Stimulated activated CD4-positive, alpha-beta T cell treated with anti-CD3 and anti-CD28 coated beads, Interleukin-1b, Interleukin-23, amount 100 ng/mL, for 48 hours (primary cell): ENCODE measurements around the gene EMB.
A peak's percentile ranks its signal among the peaks of the same experiment; 100 is the strongest.
"Not testable (repeated sequence)": the region's sequence is repeated elsewhere in the genome, so short reads cannot be mapped to it uniquely, and the experiment has no call there.

ENCODE experiments used
- DNase-seq: peaks from one replicate; pipeline ENCODE4 v3.0.0-alpha.2; 2020

Gene EMB, protein sequence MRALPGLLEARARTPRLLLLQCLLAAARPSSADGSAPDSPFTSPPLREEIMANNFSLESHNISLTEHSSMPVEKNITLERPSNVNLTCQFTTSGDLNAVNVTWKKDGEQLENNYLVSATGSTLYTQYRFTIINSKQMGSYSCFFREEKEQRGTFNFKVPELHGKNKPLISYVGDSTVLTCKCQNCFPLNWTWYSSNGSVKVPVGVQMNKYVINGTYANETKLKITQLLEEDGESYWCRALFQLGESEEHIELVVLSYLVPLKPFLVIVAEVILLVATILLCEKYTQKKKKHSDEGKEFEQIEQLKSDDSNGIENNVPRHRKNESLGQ

GRCh38 chr5:50440651-50441492, at the start of gene EMB:
EMB (minus strand) TSS chr5:50441288; CDS start chr5:50441151, 137 bp downstream.
- peak; percentile 85 for DNase-seq

GRCh38 chr5:50489491-50489890, 48.4 kb upstream of the EMB start:
- DNase-seq = not testable (repeated sequence)

DNA sequence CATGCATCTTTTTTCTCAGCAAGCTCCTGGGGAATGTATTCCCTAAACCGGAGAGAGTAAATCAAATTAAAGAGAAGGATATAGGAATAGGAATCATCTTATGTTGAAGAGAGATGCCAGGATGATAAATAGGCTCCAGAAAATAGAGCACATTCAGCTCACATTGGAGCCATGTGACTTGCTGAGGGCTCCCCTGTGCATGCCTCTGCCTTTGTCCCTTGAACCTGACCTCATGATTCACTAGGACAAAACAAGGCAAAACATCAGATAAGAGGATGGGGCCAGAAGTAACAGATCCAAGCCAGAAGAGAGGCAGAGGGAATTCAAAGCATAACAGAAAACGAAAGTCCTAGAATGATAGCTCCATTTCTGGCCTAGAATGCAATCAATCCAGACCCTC, 37.7 kb upstream of the EMB start:
- not testable (repeated sequence) for DNase-seq

DNA sequence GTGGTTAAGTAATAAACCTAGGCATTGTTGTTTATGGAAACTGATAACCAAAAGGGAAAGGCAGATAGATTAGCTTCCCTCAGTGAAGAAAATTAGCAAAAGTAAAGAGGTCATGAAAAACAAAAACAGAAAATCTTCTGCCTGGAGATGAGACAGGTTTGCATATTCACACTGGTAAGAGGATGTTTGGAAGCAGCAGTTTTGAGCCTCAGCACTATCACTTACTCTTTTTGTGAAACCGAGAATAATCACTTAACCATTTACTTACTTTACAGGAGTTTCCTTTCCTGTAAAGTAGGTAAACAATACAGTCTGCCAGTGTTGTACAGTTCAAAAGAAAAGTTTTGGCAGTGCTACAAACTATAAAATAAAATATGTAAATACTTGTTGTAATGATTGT, 35.5 kb upstream of the EMB start:
- no peak for DNase-seq

- not testable (repeated sequence) for DNase-seq
These were observed 23.9 kb upstream of the EMB start for GRCh38 chr5:50465015-50465414.

GRCh38 chr5:50463726-50464125, 22.6 kb upstream of the EMB start:
- no peak for DNase-seq

DNA sequence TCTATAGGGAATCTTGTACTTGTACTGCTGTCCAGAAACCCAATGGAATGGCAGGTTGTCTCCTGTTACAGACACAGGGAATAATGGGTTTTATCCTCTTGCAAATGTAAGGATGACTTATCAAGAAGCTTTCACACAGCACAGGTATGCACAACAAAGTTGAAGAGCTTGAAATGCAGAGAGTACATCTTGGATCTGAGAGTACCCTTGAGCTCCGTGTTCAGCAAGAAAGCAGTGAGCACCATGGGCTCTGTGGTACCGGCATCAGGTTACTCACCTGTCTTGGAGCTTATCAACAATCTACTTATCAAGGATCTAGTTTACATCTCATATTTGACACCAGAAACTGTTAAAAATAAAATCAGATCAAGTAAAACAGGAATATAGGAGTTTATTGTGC, 22.0 kb upstream of the EMB start:
- no peak for DNase-seq

DNA sequence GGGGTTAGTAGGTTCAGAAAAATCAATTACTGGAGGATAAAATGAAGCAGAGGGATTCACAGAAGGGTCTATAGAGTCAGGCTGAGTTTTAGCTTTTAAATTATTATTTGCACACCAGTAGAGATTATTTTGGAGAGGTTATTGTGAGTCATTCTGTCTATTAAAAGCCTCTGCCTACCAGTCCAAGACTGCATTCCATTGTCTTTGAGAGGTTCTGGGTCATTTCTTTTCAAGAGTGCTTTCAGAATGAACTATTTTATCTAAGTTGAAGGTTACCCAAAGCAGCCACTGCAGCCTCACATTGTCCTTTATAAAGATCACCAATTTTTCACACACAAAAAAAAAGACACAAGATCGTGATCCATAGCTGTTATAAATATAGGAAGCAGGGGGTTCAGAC, 21.5 kb upstream of the EMB start:
- DNase-seq = not testable (repeated sequence)

GRCh38 chr5:50458372-50458771, 17.3 kb upstream of the EMB start:
- not testable (repeated sequence) for DNase-seq

GRCh38 chr5:50449241-50449640, 8.2 kb upstream of the EMB start:
- DNase-seq = not testable (repeated sequence)

- DNase-seq = no peak
These were observed 6.9 kb upstream of the EMB start for GRCh38 chr5:50447941-50448340.

- no peak for DNase-seq
These were observed 6.1 kb upstream of the EMB start for GRCh38 chr5:50447228-50447627.

DNA sequence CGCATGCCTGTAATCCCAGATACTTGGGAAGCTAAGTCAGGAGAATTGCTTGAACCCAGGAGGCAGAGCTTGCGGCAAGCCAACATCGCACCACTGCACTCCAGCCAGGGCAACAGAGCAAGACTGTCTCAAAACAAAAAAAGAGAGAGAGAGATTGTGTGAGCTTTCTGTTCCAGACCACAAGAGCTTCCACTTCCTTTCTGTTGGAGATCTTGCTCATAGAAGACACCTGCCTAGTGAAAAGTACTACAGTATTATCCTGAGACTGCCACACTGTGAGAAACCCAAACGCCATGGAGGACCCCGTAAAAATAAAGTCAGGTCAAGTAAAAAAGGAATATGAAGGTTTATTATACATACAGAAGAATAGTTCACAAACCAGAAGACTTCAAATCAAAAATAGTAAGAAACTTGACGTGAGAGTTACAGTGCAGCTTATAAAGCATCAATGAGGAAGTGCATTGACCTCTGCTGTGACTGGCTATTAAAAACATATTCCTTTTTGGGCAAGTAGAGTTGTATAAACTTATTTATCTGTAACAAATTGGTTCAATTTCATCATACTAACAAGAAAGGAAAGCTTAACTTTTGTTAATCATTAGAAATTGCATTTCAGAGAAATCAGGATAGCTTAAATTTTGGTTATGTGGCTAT, 4.3 kb upstream of the EMB start:
- DNase-seq = no peak

- DNase-seq = not testable (repeated sequence)
These were observed 1.8 kb upstream of the EMB start for GRCh38 chr5:50442559-50443539.

DNA sequence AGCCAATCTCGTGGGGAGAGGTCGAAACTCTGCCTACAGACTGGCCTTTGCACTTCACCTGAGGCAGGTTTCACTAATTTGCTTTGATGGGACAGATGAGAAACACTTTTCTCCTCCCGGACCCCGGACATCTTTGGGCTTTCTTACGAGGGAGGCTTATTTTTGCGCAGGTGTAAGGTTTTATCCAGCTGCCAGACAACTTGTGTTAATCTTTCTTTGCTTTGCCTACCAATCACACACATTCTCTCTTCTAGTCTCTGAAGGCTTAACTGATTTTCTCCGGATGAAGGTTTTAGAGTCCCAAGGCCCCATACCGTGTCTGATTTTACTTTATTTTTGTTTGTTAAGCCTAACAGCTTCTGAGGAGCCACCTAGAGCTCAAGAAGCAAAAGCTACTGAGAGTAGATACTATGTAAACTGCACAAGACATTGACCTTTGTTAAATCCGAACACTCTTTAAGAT, 436 bp upstream of the EMB start:
- no peak for DNase-seq

GRCh38 chr5:50439221-50439620, 1.9 kb downstream of the EMB start:
- no peak for DNase-seq

DNA sequence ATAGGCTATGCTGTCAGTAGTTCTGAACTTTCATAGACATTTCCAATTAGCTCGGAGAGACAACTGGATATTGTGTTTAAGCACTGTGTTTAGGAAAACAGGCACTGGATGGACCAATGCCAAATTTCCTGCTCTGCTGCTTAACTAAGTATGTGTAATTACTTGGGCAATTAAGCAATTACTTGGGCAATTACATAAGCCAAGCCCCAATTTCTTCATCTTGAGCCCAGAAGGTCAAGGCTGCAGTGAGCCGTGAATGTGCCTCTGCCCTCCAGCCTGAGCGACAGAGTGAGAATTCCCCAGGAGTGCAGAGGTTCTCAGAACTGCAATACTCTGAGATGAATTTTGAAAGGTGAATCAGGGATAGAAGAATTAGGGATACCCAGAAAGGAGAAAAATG, 3.0 kb downstream of the EMB start:
- not testable (repeated sequence) for DNase-seq

- no peak for DNase-seq
These were observed 5.9 kb downstream of the EMB start for GRCh38 chr5:50435168-50435567.

DNA sequence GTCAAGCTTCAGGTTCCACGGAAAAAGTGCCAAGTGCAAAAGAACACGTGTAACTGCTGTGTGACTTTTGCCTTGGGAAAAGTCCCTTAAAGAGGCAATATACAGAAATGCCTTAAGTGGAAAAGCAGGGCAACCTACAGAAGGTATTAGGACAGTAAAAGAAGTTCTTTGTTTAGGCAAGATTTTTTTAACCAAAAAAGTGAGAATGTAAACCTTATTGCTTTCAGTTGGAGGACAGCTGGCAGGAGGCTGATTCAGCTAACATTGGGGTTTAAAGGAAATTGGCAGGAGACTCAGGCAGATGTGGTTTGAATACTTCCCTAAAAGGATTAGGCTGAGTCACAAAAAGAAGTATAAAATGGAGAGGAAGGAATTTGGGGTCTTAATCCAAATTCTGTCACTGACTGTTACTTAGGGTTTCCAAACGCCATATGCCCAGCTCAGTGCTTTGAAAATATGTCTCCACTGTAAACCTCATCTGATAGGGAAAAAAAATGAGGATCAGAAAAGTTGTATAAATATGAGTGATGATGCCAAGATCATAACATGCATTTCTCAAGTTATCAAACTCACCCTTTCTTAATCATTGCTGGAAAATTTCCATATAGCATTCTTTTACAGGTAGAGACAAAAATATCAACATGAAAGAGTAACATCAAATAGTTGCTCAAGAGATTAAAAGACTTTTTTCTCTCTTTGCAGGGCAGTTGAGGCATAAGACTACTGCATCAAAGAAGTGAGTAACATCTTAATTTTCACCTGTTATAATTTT, 9.8 kb downstream of the EMB start:
- not testable (repeated sequence) for DNase-seq

- DNase-seq = not testable (repeated sequence)
These were observed 17.8 kb downstream of the EMB start for GRCh38 chr5:50423100-50423799.
